ENCODE data around the gene SHROOM3. TPM values are rescaled to one million over a fixed set of nuclear protein-coding genes. Genes with fewer than 3 reads are reported as not detected.

The SHROOM3 gene
- total RNA-seq, 2 experiments from 2014 or later = not detected

- DNase-seq = no peak
- Mint-ChIP-seq H3K4me3 (no peak overlapping the region), H3K36me3 (ENCODE audit: low read depth) (no peaks in the 10 kb centered on the region), H3K27ac (no peak overlapping the region), H3K27me3 (ENCODE audit: low read depth) (peaks cover 3% of the 10 kb centered on the region), H3K9me3 (ENCODE audit: insufficient read depth) (no peaks in the 10 kb centered on the region), H3K4me1 (ENCODE audit: low read depth) (peaks cover 10% of the 10 kb centered on the region)
- ATAC-seq = no peak
- POLR2A ChIA-PET = no interaction called here
- CTCF ChIA-PET = no interaction called here
Observed at GRCh38 chr4:76549765-76550164, 114.7 kb downstream of the SHROOM3 start.

GRCh38 chr4:76550966-76551780 is 116.1 kb downstream of the SHROOM3 start:
- Mint-ChIP-seq H3K36me3 (ENCODE audit: low read depth) (no peaks in the 10 kb centered on the region), H3K9me3 (ENCODE audit: insufficient read depth) (no peaks in the 10 kb centered on the region), H3K27ac (no peak overlapping the region), H3K27me3 (ENCODE audit: low read depth) (peaks cover 3% of the 10 kb centered on the region), H3K4me3 (no peak overlapping the region), H3K4me1 (ENCODE audit: low read depth) (no peaks in the 10 kb centered on the region)
- ATAC-seq (no peak), DNase-seq (no peak)
- POLR2A ChIA-PET = no interaction called here
- CTCF ChIA-PET = no interaction called here

GRCh38 chr4:76554630-76555029 is 119.6 kb downstream of the SHROOM3 start:
- H3K4me1 Mint-ChIP-seq (ENCODE audit: low read depth) = no peaks in the 10 kb centered on the region
- H3K9me3 Mint-ChIP-seq (ENCODE audit: insufficient read depth) = no peaks in the 10 kb centered on the region
- CTCF ChIA-PET = no interaction called here
- POLR2A ChIA-PET = no interaction called here
- H3K4me3 Mint-ChIP-seq = no peak overlapping the region
- peaks cover 3% of the 10 kb centered on the region for H3K27me3 Mint-ChIP-seq (ENCODE audit: low read depth)
- ATAC-seq (no peak), DNase-seq (no peak)
- H3K36me3 Mint-ChIP-seq (ENCODE audit: low read depth) = no peaks in the 10 kb centered on the region
- no peak overlapping the region for H3K27ac Mint-ChIP-seq

DNA sequence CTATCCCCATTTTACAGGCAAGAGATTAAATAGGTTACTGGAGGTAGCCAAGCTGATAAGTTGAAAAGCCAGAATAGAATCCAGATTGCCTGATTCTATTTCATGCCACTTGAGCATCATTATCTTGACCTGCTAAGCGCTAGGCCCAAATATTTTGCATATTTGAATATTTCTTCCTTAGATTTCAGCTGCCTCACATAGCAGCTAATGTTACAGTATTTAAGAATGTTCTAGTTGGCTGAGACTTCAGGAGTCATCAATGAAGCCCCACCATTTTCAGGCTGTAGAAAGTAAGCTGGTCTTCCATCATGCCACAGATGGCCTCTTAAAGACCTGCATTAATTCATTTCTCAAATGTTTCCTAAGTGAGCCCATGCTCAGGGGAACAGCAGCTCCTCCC is 121.4 kb downstream of the SHROOM3 start:
- H3K4me3 Mint-ChIP-seq = no peak overlapping the region
- no peaks in the 10 kb centered on the region for H3K9me3 Mint-ChIP-seq (ENCODE audit: insufficient read depth)
- H3K27ac Mint-ChIP-seq = no peak overlapping the region
- H3K27me3 Mint-ChIP-seq (ENCODE audit: low read depth) = peaks cover 4% of the 10 kb centered on the region
- H3K36me3 Mint-ChIP-seq (ENCODE audit: low read depth) = no peaks in the 10 kb centered on the region
- POLR2A ChIA-PET = no interaction called here
- DNase-seq (no peak), ATAC-seq (no peak)
- no peaks in the 10 kb centered on the region for H3K4me1 Mint-ChIP-seq (ENCODE audit: low read depth)
- CTCF ChIA-PET = no interaction called here

- ATAC-seq (no peak), DNase-seq (no peak)
- POLR2A ChIA-PET = no interaction called here
Observed at GRCh38 chr4:76558396-76559235, 123.6 kb downstream of the SHROOM3 start.

GRCh38 chr4:76559236-76560071 is 124.4 kb downstream of the SHROOM3 start:
- Mint-ChIP-seq H3K4me3 (no peak overlapping the region), H3K9me3 (ENCODE audit: insufficient read depth) (no peaks in the 10 kb centered on the region), H3K36me3 (ENCODE audit: low read depth) (no peaks in the 10 kb centered on the region), H3K27me3 (ENCODE audit: low read depth) (peaks cover 4% of the 10 kb centered on the region), H3K27ac (no peak overlapping the region), H3K4me1 (ENCODE audit: low read depth) (peaks cover 10% of the 10 kb centered on the region)
- ChIA-PET POLR2A (no interaction called here), CTCF (no interaction called here)
- ATAC-seq = no peak
- no peak for DNase-seq

More at GRCh38 chr4:76558396-76559235, 123.6 kb downstream of the SHROOM3 start:
- no peaks in the 10 kb centered on the region for H3K36me3 Mint-ChIP-seq (ENCODE audit: low read depth)
- H3K4me1 Mint-ChIP-seq (ENCODE audit: low read depth) = peaks cover 5% of the 10 kb centered on the region
- H3K9me3 Mint-ChIP-seq (ENCODE audit: insufficient read depth) = no peaks in the 10 kb centered on the region
- H3K4me3 Mint-ChIP-seq = no peak overlapping the region
- peaks cover 4% of the 10 kb centered on the region for H3K27me3 Mint-ChIP-seq (ENCODE audit: low read depth)
- H3K27ac Mint-ChIP-seq = no peak overlapping the region
- CTCF ChIA-PET = no interaction called here

DNA sequence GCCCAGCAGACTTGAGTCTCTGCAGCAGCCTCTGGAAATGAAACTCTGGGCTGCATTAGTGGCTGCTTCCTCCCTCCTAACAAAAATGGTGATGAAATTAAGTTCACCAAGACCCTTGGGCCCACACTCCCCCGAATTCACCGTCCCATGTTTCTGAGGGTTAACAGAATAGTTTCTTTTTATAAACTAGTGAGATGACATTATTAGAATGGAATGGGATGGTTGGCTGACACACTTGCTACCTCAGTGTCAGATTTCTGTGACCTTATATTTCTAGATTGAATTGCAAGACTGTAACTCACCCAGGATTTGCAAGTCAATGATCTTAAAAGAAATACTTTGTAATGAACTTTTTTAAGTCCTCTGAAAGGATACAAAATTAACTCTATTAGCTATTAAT is 127.1 kb downstream of the SHROOM3 start:
- ChIA-PET POLR2A (no interaction called here), CTCF (interaction anchor here (1.7 kb wide), 1 partner anchor 641 kb away, joined by 5 read pairs; no protein-coding TSS in a partner anchor)
- no peak for ATAC-seq
- peaks cover 10% of the 10 kb centered on the region for H3K4me1 Mint-ChIP-seq (ENCODE audit: low read depth)
- no peak overlapping the region for H3K27ac Mint-ChIP-seq
- H3K36me3 Mint-ChIP-seq (ENCODE audit: low read depth) = no peaks in the 10 kb centered on the region
- H3K27me3 Mint-ChIP-seq (ENCODE audit: low read depth) = peaks cover 4% of the 10 kb centered on the region
- H3K4me3 Mint-ChIP-seq = no peak overlapping the region
- DNase-seq = no peak
- no peaks in the 10 kb centered on the region for H3K9me3 Mint-ChIP-seq (ENCODE audit: insufficient read depth)

DNA sequence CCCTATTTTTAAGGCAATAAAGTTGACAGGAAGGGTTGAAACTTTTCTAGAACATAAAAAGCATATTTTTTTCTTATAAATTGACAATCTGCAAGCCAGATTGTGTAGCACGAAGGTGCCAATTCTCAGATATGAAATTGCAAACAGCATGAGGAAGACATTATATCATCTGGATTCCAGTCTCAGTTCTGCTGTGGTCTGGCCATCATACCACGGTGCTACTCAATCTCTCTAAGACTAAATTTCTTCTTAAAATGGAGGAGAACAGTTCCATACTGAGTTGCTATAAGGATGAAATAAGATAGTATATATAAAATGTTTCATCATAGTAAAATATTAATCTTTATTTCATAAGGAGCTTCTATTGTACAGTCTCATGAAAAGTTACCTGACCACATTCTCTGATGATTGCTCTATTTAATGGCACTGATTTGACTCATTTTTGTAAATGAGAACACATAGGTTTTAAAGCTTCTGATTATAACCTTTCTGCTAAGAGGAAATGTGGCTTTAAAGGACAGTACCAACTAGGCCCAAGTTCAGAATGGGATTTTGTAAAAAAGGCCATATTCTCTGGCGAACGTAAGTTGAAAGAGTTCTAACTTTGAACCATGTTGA is 127.9 kb downstream of the SHROOM3 start:
- Mint-ChIP-seq H3K4me1 (ENCODE audit: low read depth) (peaks cover 10% of the 10 kb centered on the region), H3K4me3 (no peak overlapping the region), H3K36me3 (ENCODE audit: low read depth) (no peaks in the 10 kb centered on the region), H3K27me3 (ENCODE audit: low read depth) (peaks cover 4% of the 10 kb centered on the region), H3K27ac (no peak overlapping the region), H3K9me3 (ENCODE audit: insufficient read depth) (no peaks in the 10 kb centered on the region)
- ATAC-seq (no peak), DNase-seq (no peak)
- POLR2A ChIA-PET = interaction anchor here (1.0 kb wide), 1 partner anchor 23 kb away, joined by 3 read pairs; no protein-coding TSS in a partner anchor
- CTCF ChIA-PET = interaction anchor here (1.7 kb wide), 1 partner anchor 640 kb away, joined by 5 read pairs; no protein-coding TSS in a partner anchor

DNA sequence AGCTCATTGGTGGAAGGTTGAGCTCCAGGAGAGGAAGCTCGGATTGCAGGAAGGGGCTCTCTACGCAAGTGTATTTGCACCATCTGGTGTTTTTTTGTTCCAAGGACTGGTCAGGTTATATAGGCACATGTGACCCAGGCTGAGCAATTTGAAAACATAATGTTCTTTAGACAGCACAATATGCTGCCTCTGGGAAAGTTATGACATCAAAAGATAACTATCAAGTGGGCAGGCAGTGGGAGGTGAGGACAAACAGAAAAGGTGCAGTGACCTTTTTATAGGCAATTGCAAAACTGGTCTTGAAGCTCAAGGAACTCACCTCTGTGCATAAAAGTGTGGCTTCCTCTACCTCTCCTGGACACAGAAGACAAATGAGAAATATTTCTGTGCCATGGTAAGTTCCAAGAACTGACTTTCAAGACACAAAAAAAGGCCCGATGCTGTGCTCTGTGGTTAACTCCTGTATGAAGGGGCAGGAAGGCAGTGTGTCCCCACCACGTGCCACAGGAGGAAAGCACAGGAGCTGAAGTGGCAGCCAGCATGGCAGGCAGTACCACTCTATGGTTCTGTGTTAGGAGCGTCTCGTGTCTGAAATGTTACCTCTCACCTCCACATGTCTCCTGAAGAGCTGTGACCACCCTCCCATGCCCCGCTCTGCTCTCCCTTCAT is 128.6 kb downstream of the SHROOM3 start:
- ChIA-PET POLR2A (interaction anchor here (1.0 kb wide), 1 partner anchor 22 kb away, joined by 3 read pairs; no protein-coding TSS in a partner anchor), CTCF (interaction anchor here (1.7 kb wide), 1 partner anchor 640 kb away, joined by 5 read pairs; no protein-coding TSS in a partner anchor)
- no peak overlapping the region for H3K27ac Mint-ChIP-seq
- peaks cover 7% of the 10 kb centered on the region for H3K27me3 Mint-ChIP-seq (ENCODE audit: low read depth)
- H3K4me3 Mint-ChIP-seq = no peak overlapping the region
- ATAC-seq = no peak
- DNase-seq = no peak
- peaks cover 10% of the 10 kb centered on the region for H3K4me1 Mint-ChIP-seq (ENCODE audit: low read depth)
- H3K36me3 Mint-ChIP-seq (ENCODE audit: low read depth) = no peaks in the 10 kb centered on the region
- H3K9me3 Mint-ChIP-seq (ENCODE audit: insufficient read depth) = no peaks in the 10 kb centered on the region

DNA sequence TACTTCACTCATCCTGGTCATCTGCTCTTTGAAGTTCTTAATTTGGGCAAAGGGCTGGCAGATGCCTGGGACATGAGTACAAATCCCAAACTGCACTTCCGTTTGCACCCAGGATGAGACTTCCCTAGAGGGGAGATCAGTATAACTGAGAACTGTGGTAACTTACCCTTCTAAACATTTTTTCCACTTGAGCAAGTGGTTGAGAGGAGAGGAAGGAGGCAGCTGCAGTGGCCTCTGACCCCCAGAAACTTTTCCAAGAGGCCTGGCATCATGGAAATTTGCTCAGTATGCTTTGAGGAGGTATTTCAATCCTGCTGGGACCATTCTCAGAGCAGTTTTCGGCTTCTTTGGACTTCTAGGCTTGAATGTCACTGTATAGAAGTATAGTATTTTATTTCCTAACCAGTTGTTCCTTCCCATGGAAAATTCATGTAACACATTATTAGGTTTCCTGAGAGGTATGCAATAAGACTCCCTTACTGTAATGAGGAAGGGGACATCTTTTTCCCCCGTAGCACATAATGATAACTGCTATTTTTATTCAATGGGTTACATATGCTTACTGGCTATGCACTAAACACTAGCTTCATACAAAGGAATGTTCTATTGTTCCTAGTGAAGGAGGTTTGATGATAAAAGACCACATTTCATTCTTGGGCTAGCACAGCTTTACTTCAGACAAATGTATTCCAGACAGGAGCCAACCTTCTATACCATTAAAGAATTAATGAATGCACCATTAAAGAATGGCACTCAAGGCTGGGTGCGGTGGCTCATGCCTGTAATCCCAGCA is 129.3 kb downstream of the SHROOM3 start:
- Mint-ChIP-seq H3K4me3 (no peak overlapping the region), H3K27ac (no peak overlapping the region), H3K27me3 (ENCODE audit: low read depth) (peaks cover 7% of the 10 kb centered on the region), H3K9me3 (ENCODE audit: insufficient read depth) (no peaks in the 10 kb centered on the region), H3K4me1 (ENCODE audit: low read depth) (peaks cover 10% of the 10 kb centered on the region), H3K36me3 (ENCODE audit: low read depth) (no peaks in the 10 kb centered on the region)
- DNase-seq = no peak
- POLR2A ChIA-PET = no interaction called here
- no peak for ATAC-seq
- CTCF ChIA-PET = interaction anchor here (1.7 kb wide), 1 partner anchor 639 kb away, joined by 5 read pairs; no protein-coding TSS in a partner anchor
